GM18907 (cell line): Measurements from ENCODE around the gene CDON.
"Not testable (repeated sequence)": the region's sequence is repeated elsewhere in the genome, so short reads cannot be mapped to it uniquely, and the experiment has no call there.

ENCODE experiments used
- ATAC-seq: cut with Tn5 transposase; IDR thresholded peaks from one replicate; pipeline ENCODE4 v1.9.1; 2021; ENCODE audit warnings: mild to moderate bottlenecking, moderate library complexity; ENCODE audit not compliant: unreplicated experiment

Gene CDON

DNA sequence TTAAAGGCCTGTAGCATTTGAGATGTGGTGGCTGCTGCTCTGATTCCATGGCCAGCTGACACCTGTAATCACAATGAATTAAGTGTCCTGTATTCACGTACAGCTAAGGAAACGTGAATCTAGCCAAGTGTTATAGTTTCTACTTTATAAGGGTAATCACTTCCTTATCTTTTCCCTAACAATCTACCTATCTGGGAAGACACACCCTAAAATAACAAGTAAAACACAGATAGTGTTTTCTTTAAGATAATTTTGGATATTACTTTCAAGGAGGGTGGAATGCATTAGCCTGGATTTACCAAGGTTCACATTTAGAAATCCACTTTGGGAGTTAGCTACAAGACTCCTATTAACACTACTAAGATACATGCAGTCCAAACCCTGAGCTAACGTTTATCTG lies 11.5 kb downstream of the CDON start:
- ATAC-seq: no peak

DNA sequence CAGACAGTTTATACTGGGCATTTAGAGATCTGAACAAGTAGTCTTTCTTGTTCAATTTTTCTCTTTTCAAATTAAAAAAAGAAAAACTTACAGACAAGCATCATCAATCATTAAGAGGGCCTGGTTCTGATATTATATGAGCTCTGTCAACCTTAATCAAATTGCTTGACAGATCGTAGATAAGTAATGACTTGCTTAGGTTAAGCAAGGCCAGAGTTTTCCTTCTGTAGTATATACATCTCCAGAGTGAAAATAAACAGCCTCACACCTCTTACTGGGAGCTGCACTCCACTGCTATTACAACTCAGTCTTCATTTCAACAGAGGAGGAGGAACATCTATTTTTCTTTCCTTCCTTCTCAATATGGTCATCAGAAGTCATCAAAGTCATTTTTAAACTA lies 13.5 kb downstream of the CDON start:
- ATAC-seq: no peak

DNA sequence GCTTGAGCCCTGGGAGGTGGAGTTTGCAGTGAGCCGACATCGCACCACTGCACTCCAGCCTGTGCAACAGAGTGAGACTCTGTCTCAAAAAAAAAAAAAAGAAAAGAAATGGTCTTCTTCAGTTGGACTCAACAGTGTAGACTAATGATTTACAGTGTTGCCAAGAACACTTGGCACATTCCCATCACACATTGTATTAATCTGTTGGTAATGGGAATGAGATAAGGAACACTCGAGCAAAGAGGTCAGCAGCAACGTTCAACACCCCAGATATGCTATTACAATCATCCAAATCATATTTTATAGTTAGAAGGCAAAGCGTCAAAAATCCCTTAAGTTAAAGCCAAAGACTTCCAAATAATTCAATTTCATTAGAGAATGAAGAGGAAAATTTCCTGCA lies 14.5 kb downstream of the CDON start:
- ATAC-seq: no peak

DNA sequence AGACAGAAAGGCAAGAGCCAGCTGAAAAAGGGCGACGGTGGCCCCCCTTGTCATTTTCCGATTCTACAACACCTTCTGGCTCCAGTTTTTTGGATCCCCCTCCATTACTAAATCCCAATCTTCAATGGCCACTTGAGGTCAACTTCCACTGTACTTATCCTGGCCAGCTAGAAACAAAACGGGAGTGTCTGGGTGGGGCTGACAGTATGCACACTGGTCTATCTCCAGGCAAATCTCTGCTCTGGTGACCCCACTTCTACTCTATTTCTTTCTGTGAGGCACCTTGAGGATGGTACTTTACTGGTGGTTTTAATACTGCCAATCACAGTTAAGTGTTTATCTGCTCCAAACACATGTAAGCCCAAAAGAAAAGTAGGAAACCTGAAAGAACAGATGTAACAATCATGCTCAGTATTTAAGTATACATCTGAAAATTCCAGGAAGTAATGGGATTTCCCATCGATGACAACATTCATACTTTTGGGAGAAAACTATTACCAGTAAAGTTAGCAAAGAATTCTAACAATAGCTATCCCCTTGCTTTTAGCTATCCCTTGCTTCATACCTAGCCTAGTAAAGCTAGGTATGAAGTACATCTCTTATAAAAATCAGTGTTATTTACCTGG lies 16.0 kb downstream of the CDON start:
- ATAC-seq: no peak

DNA sequence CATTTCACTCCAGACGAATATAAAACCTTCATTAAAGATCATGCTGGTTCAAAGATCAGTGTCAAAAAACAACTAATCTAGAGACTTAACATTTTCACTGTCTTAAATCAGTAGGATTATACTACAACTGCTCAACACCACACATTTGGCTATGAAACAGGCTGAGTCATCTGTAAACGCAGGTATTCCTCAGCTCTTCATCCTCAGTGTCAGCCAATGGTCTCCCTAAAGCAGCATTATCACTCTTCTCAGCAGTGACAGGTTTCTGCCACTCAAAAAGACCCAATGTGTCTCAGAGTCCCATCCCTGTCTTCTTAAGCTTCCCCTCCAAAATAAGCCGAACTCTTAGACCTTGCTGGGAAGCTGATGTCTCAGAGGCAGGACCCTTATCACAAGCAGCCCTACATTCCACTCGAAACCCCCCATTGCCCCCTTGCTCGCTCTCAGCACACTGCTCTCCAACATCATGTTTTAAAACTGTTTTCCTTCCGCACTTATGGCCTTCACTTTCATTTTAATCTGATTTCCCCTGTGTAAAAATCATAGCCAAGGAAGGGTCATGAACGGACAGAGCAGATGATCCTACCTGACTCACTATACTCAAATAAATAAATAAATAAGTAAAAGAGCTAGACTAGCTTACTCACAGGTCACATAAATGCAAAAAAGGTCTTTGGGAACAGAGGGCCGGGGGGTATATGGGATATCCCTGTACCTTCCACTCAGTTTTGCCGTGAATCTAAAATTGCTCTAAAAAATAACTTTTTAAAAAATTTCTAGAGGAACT lies 23.0 kb downstream of the CDON start:
- ATAC-seq: no peak

DNA sequence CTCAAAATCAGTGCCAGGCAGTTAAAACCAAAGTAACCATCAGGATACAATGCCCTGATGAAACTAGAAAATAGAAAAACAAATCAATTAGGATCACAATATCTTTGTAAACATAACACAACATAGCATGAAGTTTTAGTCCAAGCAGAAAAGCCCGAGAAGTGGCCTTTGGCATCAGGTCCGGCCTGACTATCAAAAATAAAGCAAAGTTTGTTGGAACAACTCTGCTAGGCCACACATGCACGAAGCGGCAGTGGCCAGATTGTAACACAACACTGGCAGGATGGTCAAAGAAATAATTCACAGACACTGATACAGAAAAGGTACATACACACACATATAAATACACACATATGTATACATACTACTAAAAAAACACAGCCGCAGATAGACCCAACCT lies 26.9 kb downstream of the CDON start:
- ATAC-seq: no peak

DNA sequence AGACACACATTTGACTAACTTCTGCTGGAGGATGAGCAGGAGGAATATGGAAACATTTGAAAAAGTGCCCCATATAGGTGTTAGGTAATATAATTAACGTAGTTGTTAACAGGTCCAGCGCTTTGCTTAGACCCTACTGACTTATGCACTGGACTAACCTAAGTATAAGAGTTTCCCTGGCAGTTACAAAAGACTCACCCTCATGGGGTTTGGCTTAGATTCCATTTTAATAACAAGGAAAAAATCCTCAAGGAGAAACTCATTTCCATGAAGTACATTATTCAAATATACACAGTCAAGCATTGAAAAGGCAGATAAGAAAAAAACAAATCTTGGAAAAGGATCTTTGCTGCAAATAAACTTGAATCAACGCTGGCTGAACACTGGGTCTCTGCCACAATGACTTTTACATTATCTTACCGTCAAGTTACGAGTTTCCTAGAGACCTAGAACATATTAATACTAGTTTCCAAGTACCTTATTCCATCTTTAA lies 27.7 kb downstream of the CDON start:
- ATAC-seq: no peak

DNA sequence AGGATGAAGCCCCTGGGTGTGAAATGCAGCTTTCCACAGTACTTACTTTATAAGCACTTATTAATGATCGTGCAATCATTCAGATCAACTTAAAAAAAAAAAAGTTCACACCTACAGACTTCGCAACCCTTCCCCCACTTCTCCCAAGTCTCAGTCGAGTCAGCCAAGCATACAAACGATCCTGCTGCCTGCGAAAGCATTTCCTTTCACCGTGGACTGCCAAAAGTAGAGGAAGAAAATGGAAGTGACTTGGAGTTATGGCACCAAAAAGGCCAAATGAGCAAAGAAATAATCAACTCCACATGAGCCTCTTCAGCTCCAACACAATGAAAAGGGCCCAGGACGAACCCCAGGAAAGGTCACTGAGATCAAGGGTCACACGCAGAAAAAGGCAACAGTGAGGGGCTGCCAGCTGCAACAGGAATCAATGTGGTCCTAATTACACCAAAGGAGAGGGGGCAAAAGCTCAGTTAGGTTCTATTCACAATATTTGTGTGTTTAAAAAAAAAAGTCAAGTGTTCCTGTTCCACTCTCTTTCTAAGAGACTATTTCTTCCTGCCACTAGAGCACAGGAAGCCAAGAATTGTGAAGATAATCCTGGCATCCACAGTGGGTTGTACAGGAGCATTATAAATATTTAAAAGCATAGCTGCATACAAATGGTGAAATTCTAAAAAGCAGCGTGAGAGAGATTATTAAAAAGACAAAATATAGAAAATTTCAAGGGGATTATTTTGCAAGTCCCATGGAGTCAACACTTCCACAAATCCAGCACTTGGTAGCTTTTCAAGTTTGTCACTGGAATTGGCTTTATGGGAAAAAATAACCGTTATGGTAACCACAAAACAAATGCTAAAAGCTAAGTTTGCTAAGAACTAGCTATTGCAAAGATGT lies 28.4 kb downstream of the CDON start:
- no peak for ATAC-seq

- ATAC-seq: no peak
These were observed 30.3 kb downstream of the CDON start for GRCh38 chr11:126032375-126032774.

DNA sequence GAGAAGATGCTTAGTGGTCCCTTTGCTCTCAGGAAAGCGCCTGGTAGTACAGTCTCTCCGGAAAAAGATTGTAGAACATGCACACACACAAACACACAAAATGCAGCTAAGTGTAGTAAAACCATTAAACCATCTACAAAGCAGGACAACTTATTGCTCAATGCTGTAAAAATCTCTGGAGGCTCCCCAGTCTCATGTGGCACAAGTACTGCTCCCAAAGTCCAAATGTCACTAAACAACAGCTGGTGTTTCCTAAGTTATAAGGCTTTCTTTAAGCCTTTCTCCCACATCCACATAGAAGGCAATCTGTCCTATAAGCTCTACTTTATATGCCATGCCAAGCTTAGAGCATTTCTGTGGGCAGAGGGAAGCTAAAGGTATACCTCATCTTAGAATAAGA lies 32.9 kb downstream of the CDON start:
- ATAC-seq: no peak

- ATAC-seq: no peak
These were observed 33.4 kb downstream of the CDON start for GRCh38 chr11:126029237-126029636.

- not testable (repeated sequence) for ATAC-seq
These were observed 34.1 kb downstream of the CDON start for GRCh38 chr11:126028534-126028933.

DNA sequence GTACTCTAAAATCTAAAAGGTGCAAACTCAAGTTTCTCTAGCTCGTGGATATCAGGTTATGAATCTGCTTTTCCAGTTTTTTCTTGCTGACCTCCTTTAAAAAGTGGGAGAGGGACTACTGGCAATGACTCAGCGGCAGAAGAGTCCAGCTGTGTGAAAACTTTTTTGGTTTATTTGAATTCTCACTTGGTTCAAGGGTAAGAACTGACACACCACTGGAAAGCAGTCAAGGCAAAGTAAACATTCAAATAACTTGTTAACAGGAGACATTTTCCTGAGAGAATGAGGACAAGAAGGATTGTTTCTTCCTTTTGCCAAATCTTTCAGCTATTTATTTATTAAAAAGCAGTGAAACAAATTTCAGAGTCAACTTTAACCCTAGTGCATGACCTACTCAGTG lies 36.1 kb downstream of the CDON start:
- ATAC-seq: no peak

DNA sequence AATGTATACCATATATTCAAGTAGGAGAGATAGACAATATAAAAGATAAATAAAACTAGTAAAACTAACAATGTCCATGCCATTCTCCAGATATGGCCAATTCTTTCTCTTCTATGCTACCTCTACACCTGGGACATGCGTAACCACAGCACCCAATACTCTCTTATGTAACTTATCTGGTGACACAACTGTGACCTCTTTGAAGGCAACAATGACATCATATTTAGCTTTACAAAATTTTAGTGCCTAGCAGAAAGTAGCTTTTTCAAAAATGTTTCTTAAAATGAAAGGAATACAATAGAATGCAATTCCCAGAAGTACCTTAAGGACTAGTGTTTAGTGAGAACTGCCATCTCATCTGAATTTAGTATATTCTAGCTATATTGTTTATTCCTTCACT lies 36.8 kb downstream of the CDON start:
- no peak for ATAC-seq

DNA sequence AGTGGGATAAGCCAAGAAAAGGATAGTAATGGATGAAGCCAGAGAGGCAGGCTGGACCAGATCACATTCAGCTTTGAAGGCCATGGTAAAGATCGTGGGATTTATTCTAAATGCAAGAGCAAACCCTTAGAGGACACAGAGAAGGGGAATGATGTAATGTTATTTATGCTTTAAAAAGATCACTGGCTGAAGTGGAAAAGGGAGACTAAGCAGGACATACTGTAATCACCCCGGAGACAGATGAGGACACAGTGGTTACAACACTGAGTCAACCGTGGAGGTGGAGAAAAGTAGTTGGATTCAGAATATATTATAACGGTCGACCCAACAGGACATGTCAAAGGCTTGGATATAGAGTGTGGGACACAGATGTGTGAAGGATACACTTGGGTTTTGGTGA lies 38.5 kb downstream of the CDON start:
- ATAC-seq: no peak

GRCh38 chr11:126012852-126013251 lies 49.8 kb downstream of the CDON start:
- ATAC-seq: no peak

DNA sequence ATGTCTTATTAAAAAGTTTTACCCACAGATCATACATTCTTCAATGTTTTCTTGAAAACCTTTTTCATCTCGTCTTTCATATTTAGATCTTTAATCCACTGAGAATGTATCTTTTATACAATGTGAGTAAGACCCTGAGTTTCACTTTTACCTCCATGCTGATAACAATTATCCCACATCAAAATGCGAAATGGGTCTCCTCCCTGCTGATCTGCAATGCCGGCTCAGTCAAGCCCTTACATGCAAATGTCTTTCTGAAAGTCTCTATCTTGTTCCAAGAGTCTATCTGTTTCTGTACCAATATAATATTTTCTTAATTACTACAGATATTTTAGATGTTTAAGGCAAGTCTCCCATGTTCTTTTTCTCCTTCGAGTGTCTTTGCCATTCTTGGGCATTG lies 50.9 kb downstream of the CDON start:
- ATAC-seq: no peak

GRCh38 chr11:126011265-126011664 lies 51.4 kb downstream of the CDON start:
- ATAC-seq: no peak

- ATAC-seq: no peak
These were observed 53.7 kb downstream of the CDON start for GRCh38 chr11:126008956-126009355.

GRCh38 chr11:126007238-126007637 lies 55.4 kb downstream of the CDON start:
- no peak for ATAC-seq

GRCh38 chr11:126006068-126006467 lies 56.6 kb downstream of the CDON start:
- no peak for ATAC-seq

DNA sequence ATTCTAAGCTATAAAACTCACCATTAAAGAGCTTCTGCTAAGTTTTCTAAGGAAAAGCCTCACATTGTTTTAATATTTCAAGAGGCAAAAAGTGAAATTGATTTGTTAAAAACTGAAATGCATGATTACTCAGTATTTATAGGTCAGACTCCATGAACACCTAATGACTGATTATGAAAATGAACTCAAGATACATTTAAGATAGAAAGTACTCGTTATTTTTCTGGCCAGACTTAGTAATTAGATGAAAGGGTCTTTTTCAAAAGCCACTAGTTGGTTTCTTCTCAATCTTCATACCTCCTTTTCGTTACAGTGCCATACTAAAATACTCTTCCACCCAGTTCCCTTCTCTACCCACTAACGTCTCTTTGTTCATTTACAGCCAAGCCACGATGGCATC lies 60.5 kb downstream of the CDON start:
- ATAC-seq: no peak
